Gastroesophageal sphincter (tissue), 3 donors: Measurements from ENCODE around the gene SLC7A10.

ENCODE experiments used
- CTCF ChIP-seq, 4 experiments: fragments of 200-600 bp in 2 of 4; fragments of 450-650 bp in 2 of 4; sonication (generic) in 1 of 4; IDR thresholded peaks; one replicate each; pipeline ENCODE4 v1.5.1; 2017 to 2019; ENCODE audit warnings: antibody characterized with exemption in 4 of 4, mild to moderate bottlenecking in 2 of 4, moderate library complexity in 2 of 4
- POLR2AphosphoS5 ChIP-seq: sonication (generic); formaldehyde crosslinking; IDR thresholded peaks from one replicate; pipeline ENCODE4 v1.6.1; 2017; ENCODE audit warnings: antibody characterized with exemption

- TF ChIP-seq CTCF (IDR thresholded peaks at IDR 0.05): no peak
- no peak for TF ChIP-seq POLR2AphosphoS5
Observed at GRCh38 chr19:33175886-33176669, 49.6 kb downstream of the SLC7A10 start.
